HepG2 (cell line): Measurements from ENCODE around the gene SNRPD2. TPM values are rescaled to one million over a fixed set of nuclear protein-coding genes. Genes with fewer than 3 reads are reported as not detected.
A peak's percentile ranks its signal among the peaks of the same experiment; 100 is the strongest.

Experiments
- ATAC-seq: fragments of 200-7000 bp; cut with Tn5 transposase; 3 replicates; pipeline ENCODE4 v1.9.1; 2020; ENCODE audit warnings: mild to moderate bottlenecking, moderate library complexity
- BruUV-seq: library from RNA; stranded (reverse); fragments of 400-500 nt; replicated peaks from 2 replicates; lab custom pipeline; 2021; lab: Mats Ljungman, UMichigan
- CTCF ChIA-PET: fragments of 300-600 bp; formaldehyde crosslinking; extraction: SDS; loops from one replicate; lab custom pipeline; 2021; ENCODE audit warnings: low total read pairs, inconsistent platforms, low intra/inter-chr PET ratio; lab: Yijun Ruan, JAX
- POLR2A ChIA-PET: fragments of 350-600 bp; sonication (Branson Sonifier 250); formaldehyde crosslinking; loops from one replicate; lab custom pipeline; 2020; ENCODE audit warnings: antibody characterized with exemption, inconsistent platforms; lab: Yijun Ruan, JAX
- DNase-seq: peaks from one replicate; pipeline ENCODE4 v3.0.0-alpha.2; 2015; ENCODE audit warnings: low spot score
- FAIRE-seq: peaks from 3 replicates; lab custom pipeline; 2011; peaks lifted over from hg19 to GRCh38; lab: Jason Lieb, UNC
- H2AFZ ChIP-seq: one replicate; pipeline ENCODE4 v1.6.1; 2011; ENCODE audit warnings: low read length, inconsistent platforms
- H3K27ac ChIP-seq: fragments of 300-600 bp; 3 replicates; pipeline ENCODE4 v1.8.0; 2011; ENCODE audit warnings: mixed run types, mild to moderate bottlenecking, mixed read lengths, low read length, inconsistent platforms; ENCODE audit not compliant: insufficient read depth; ENCODE audit errors: extremely low read length
- H3K27me3 ChIP-seq, 2 experiments: fragments of 200-600 bp in 1 of 2; 2 replicates in 1 of 2; 3 replicates in 1 of 2; pipeline versions ENCODE4 v1.6.0 to v1.8.0; 2011; ENCODE audit warnings: low read length in 2 of 2, mild to moderate bottlenecking in 2 of 2, moderate library complexity in 2 of 2, inconsistent platforms in 1 of 2; ENCODE audit not compliant: insufficient read depth in 2 of 2, control insufficient read depth in 1 of 2
- H3K36me3 ChIP-seq, 2 experiments: fragments of 200-600 bp in 1 of 2; replicated peaks in 1 of 2; 2 replicates in 1 of 2; 3 replicates in 1 of 2; pipeline versions ENCODE4 v1.5.1 to v1.8.0; 2011; ENCODE audit warnings: low read length in 2 of 2, inconsistent platforms in 1 of 2; ENCODE audit not compliant: insufficient read depth in 2 of 2, control insufficient read depth in 1 of 2
- H3K4me1 ChIP-seq: 2 replicates; pipeline ENCODE4 v1.5.1; 2012; ENCODE audit warnings: low read length, inconsistent platforms; ENCODE audit not compliant: insufficient read depth
- H3K4me2 ChIP-seq: 2 replicates; pipeline ENCODE4 v1.6.0; 2011; ENCODE audit warnings: low read depth, low read length, inconsistent platforms
- H3K4me3 ChIP-seq, 3 experiments: fragments of 200-600 bp in 1 of 3; sonication (generic), shearing (Covaris generic) in 1 of 3; replicated peaks in 1 of 3; 2 replicates each; pipeline ENCODE4 v1.5.1; 2011 to 2016; ENCODE audit warnings: low read length in 3 of 3, inconsistent platforms in 2 of 3, low read depth in 2 of 3, mild to moderate bottlenecking in 2 of 3, control low read depth in 1 of 3, mixed read lengths in 1 of 3; ENCODE audit not compliant: insufficient read depth in 1 of 3
- H3K79me2 ChIP-seq: one replicate; pipeline ENCODE4 v1.6.1; 2011; ENCODE audit warnings: low read length, inconsistent platforms; ENCODE audit not compliant: insufficient read depth
- H3K9ac ChIP-seq: 2 replicates; pipeline ENCODE4 v1.6.0; 2011; ENCODE audit warnings: mild to moderate bottlenecking, low read depth, low read length, inconsistent platforms; ENCODE audit not compliant: insufficient read depth
- H3K9me3 ChIP-seq: 2 replicates; pipeline ENCODE4 v1.5.1; 2012; ENCODE audit warnings: mild to moderate bottlenecking, low read length
- H4K20me1 ChIP-seq: 2 replicates; pipeline ENCODE4 v1.6.0; 2011; ENCODE audit warnings: inconsistent platforms, mild to moderate bottlenecking, low read length, moderate library complexity; ENCODE audit not compliant: insufficient read depth
- GMEB2 ChIP-seq: IDR thresholded peaks from 2 replicates; pipeline ENCODE4 v1.6.1; 2016; ENCODE audit warnings: missing biosample characterization, missing genetic modification reagents, low read depth
- IRX3 ChIP-seq: sonication (generic); formaldehyde crosslinking; IDR thresholded peaks from 2 replicates; pipeline ENCODE4 v1.8.1; 2023; ENCODE audit warnings: mild to moderate bottlenecking, low read depth, missing genetic modification reagents, borderline replicate concordance
- SIN3A ChIP-seq: IDR thresholded peaks from 2 replicates; pipeline ENCODE4 v1.6.1; 2011; ENCODE audit warnings: low read depth, mild to moderate bottlenecking, control low read depth, low read length, borderline replicate concordance
- SKIL ChIP-seq: sonication (generic); formaldehyde crosslinking; IDR thresholded peaks from 2 replicates; pipeline ENCODE4 v1.8.0; 2022; ENCODE audit warnings: missing genetic modification reagents, mild to moderate bottlenecking, moderate library complexity, borderline replicate concordance
- SRSF1 ChIP-seq: fragments of 200-400 bp; formaldehyde crosslinking; optimal IDR thresholded peaks from 2 replicates; pipeline ENCODE3; 2017; ENCODE audit warnings: mild to moderate bottlenecking, low read depth, low read length, moderate library complexity
- XRCC5 ChIP-seq: fragments of 200-400 bp; formaldehyde crosslinking; optimal IDR thresholded peaks from 2 replicates; pipeline ENCODE3; 2017; ENCODE audit warnings: mild to moderate bottlenecking, low read length
- ZNF142 ChIP-seq: sonication (generic); formaldehyde crosslinking; IDR thresholded peaks from 2 replicates; pipeline ENCODE4 v1.4.0; 2020; ENCODE audit warnings: missing genetic modification reagents
- ZNF317 ChIP-seq: sonication (generic); formaldehyde crosslinking; IDR thresholded peaks from 2 replicates; pipeline ENCODE4 v1.5.0; 2020; ENCODE audit warnings: mild to moderate bottlenecking, missing genetic modification reagents
- ZNF891 ChIP-seq: sonication (generic); formaldehyde crosslinking; IDR thresholded peaks from 2 replicates; pipeline ENCODE4 v1.5.0; 2020; ENCODE audit warnings: mild to moderate bottlenecking, missing genetic modification reagents
- WGBS: methylation state at CpG from one replicate; pipeline ENCODE4 v1.1.6; 2017; ENCODE audit warnings: low lambda C conversion rate; 5-methylcytosine and 5-hydroxymethylcytosine counted together
- in situ Hi-C: cut with HindIII; loops from 2 replicates; pipeline ENCODE4 v1.10.0; 2017; ENCODE audit warnings: low pct_unique_long_range_greater_than_20kb; ENCODE audit not compliant: extremely low pct_ligation_motif_present
- intact Hi-C: fragments of 100-400 bp; cut with micrococcal nuclease; formaldehyde crosslinking; loops from one replicate; pipeline ENCODE4 v1.10.0; 2022; ENCODE audit not compliant: unreplicated experiment
- polyA plus RNA-seq, 8 experiments: library from polyadenylated mRNA; depleted of rRNA in 3 of 8; stranded (reverse) in 7 of 8; unstranded in 1 of 8; fragments of >200 nt; fragmentation: Illumina TruSeq in 4 of 8; extraction: Trizol in 4 of 8; gene quantifications; 2 replicates each; pipeline versions ENCODE4 v1.2.1 to v1.2.3, GENCODE V29; 2011 to 2016; ENCODE audit warnings: low read depth in 4 of 8, missing spikeins in 1 of 8, mixed read lengths in 1 of 8; ENCODE audit not compliant: insufficient read depth in 1 of 8
- total RNA-seq, 5 experiments: library from RNA; depleted of rRNA; stranded (reverse); fragments of >200 nt; fragmentation: Illumina TruSeq; extraction: Trizol; gene quantifications; 2 replicates each; pipeline ENCODE4 v1.2.3, GENCODE V29; 2016; ENCODE audit warnings: low read depth in 1 of 5

Gene SNRPD2
- total and polyA plus RNA-seq, 2 of the 13 experiments (the other 11 are each of a cell fraction or from before 2014, with no cell fraction given): 299 to 485 TPM

- intact Hi-C loops: loop anchor here (1.0 to 2.0 kb wide), 4 partner anchors 15 to 108 kb away; partner anchors contain the start of genes OPA3 and SIX5
- H3K9me3 ChIP-seq: no peaks in the 10 kb centered on the region
- BruUV-seq: no TSS peak
- peaks cover 21% of the 10 kb centered on the region for H3K79me2 ChIP-seq
- ChIA-PET POLR2A (interaction anchor here (0.6 to 4.0 kb wide), 22 partner anchors 9 to 267 kb away, joined by 3 to 47 read pairs (median 5); partner anchors contain the start of genes FBXO46, GIPR, OPA3 and SIX5), CTCF (interaction anchor here (0.5 to 1.9 kb wide), 2 partner anchors 10 to 102 kb away, joined by 4 to 14 read pairs; no protein-coding TSS in a partner anchor)
- H3K4me3 ChIP-seq: peak within 1 kb of the TSS; percentile 92 to 95 (median 94)
- peak; percentile 100 for FAIRE-seq
- in situ Hi-C loops: no loop called here
- peak; percentile 100 for DNase-seq
- peaks cover 17% of the 10 kb centered on the region for H3K4me1 ChIP-seq
- no peaks in the 10 kb centered on the region; a peak in 1 of 5 replicates for H3K27me3 ChIP-seq
- 2% methylated on average over 36 of the region's 70 CpGs for WGBS
- H3K9ac ChIP-seq: peak within 1 kb of the TSS; percentile 95
- ATAC-seq: peak; percentile 96
- H2AFZ ChIP-seq: peak within 1 kb of the TSS; percentile 77
- peaks cover 8 to 23% of the 10 kb centered on the region in 2 experiments for H3K36me3 ChIP-seq
- peak within 1 kb of the TSS; percentile 91 for H3K4me2 ChIP-seq
- H4K20me1 ChIP-seq: no peaks in the 10 kb centered on the region; the same call in 1 of the 2 replicates
- peak within 1 kb of the TSS; percentile 90 for H3K27ac ChIP-seq
- TF ChIP-seq IRX3 (CRISPR knock-in tag) (no peak), ZNF891 (CRISPR knock-in tag) (peak; percentile 37; the same call in 1 of the 2 replicates), SIN3A (0 out of 2 replicates have a peak, but pooled peaks have one; percentile 74), ZNF317 (CRISPR knock-in tag) (peak; percentile 19; the same call in 1 of the 2 replicates), ZNF142 (0 out of 2 replicates have a peak, but pooled peaks have one; percentile 25), XRCC5 (peak; percentile 34), SRSF1 (no peak), SKIL (CRISPR knock-in tag) (no peak), GMEB2 (CRISPR knock-in tag) (no peak)
These were observed 693 bp upstream of the SNRPD2 start, which contains the start of gene QPCTL for GRCh38 chr19:45692187-45693105. QPCTL (plus strand) TSS chr19:45692666; CDS start chr19:45692704, 38 bp downstream.
